Astrocyte of the cerebellum (primary cell): ENCODE measurements around the gene MRPS34.

Experiments
- DNase-seq: peaks from one replicate; pipeline ENCODE4 v3.0.0-alpha.2; 2011; ENCODE audit warnings: low read depth
- H3K4me3 ChIP-seq: 2 replicates; pipeline ENCODE4 v1.5.1; 2011; ENCODE audit warnings: mild to moderate bottlenecking, low read depth, low read length, moderate library complexity
- CTCF ChIP-seq: IDR thresholded peaks from 2 replicates; pipeline ENCODE4 v1.5.1; 2012; ENCODE audit warnings: low read length, low read depth, moderate library complexity, mild to moderate bottlenecking; ENCODE audit errors: missing control alignments
- in situ Hi-C: cut with HindIII; loops from 2 replicates; pipeline ENCODE4 v1.10.0; 2017; ENCODE audit warnings: low sequenced_read_pairs

Gene MRPS34

GRCh38 chr16:1772908-1773702 lies at the start of gene MRPS34:
MRPS34 (minus strand) TSS chr16:1773134; CDS start chr16:1773119, 15 bp downstream.
- peak; percentile 61 for DNase-seq
- peak; percentile 69 for TF ChIP-seq CTCF
- in situ Hi-C loops, result no loop called here
- H3K4me3 ChIP-seq, result peak within 1 kb of the TSS; percentile 59

- in situ Hi-C loops, result no loop called here
- TF ChIP-seq CTCF, result no peak
- DNase-seq, result no peak
- H3K4me3 ChIP-seq, result no peak overlapping the region
Measured at GRCh38 chr16:1821861-1822611, 49.1 kb upstream of the MRPS34 start.

- H3K4me3 ChIP-seq, result no peak overlapping the region
- in situ Hi-C loops, result no loop called here
- no peak for DNase-seq
- TF ChIP-seq CTCF, result no peak
Measured at GRCh38 chr16:1820946-1821290, 48.0 kb upstream of the MRPS34 start.

GRCh38 chr16:1820096-1820945 lies 47.4 kb upstream of the MRPS34 start:
- H3K4me3 ChIP-seq, result no peak overlapping the region
- in situ Hi-C loops, result no loop called here
- DNase-seq, result no peak
- no peak for TF ChIP-seq CTCF

GRCh38 chr16:1819611-1820010 lies 46.7 kb upstream of the MRPS34 start:
- no peak overlapping the region for H3K4me3 ChIP-seq
- in situ Hi-C loops, result no loop called here
- DNase-seq, result no peak
- TF ChIP-seq CTCF, result no peak

- TF ChIP-seq CTCF, result no peak
- no peak for DNase-seq
Measured at GRCh38 chr16:1818873-1819525, 46.1 kb upstream of the MRPS34 start.

More at GRCh38 chr16:1818873-1819525, 46.1 kb upstream of the MRPS34 start:
- no peak overlapping the region for H3K4me3 ChIP-seq
- in situ Hi-C loops, result no loop called here
